ENCODE measurements around the gene PGBD2.
A peak's percentile ranks its signal among the peaks of the same experiment; 100 is the strongest.
"Not testable (repeated sequence)": the region's sequence is repeated elsewhere in the genome, so short reads cannot be mapped to it uniquely, and the experiment has no call there.

PGBD2 gene

GRCh38 chr1:248862998-248863881, 42.8 kb upstream of the PGBD2 start:
- Histone ChIP-seq H3K9ac (ENCODE audit: low read depth in 1 of 2, low read length in 2 of 2) (peak overlapping the region; percentile 47 to 76), H3K9me3 (ENCODE audit: control insufficient read depth in 1 of 2, low read length in 2 of 2) (no peaks in the 10 kb centered on the region), H3K4me1 (ENCODE audit: control insufficient read depth in 1 of 2, insufficient read depth in 2 of 2, low read length in 2 of 2) (peaks cover 22% of the 10 kb centered on the region in 2 donors), H3K4me3 (ENCODE audit: low read depth in 1 of 2, low read length in 2 of 2) (peak overlapping the region; percentile 76 to 89), H3K27ac (ENCODE audit: low read depth, low read length) (peak overlapping the region; percentile 45), H3K36me3 (ENCODE audit: control insufficient read depth in 1 of 2, insufficient read depth in 2 of 2, low read length in 2 of 2) (no peaks in the 10 kb centered on the region), H3K27me3 (ENCODE audit: control insufficient read depth in 1 of 2, insufficient read depth in 2 of 2, low read length in 2 of 2) (no peaks in the 10 kb centered on the region)

GRCh38 chr1:248871837-248872401, 34.1 kb upstream of the PGBD2 start:
- no peaks in the 10 kb centered on the region for H3K9me3 ChIP-seq (ENCODE audit: control insufficient read depth in 1 of 2, low read length in 2 of 2)
- no peak overlapping the region for H3K27ac ChIP-seq (ENCODE audit: low read depth, low read length)
- H3K27me3 ChIP-seq (ENCODE audit: control insufficient read depth in 1 of 2, insufficient read depth in 2 of 2, low read length in 2 of 2), result no peaks in the 10 kb centered on the region
- H3K9ac ChIP-seq (ENCODE audit: low read depth in 1 of 2, low read length in 2 of 2), result no peak overlapping the region
- H3K4me1 ChIP-seq (ENCODE audit: control insufficient read depth in 1 of 2, insufficient read depth in 2 of 2, low read length in 2 of 2), result peaks cover 5% of the 10 kb centered on the region in 2 donors
- no peaks in the 10 kb centered on the region for H3K36me3 ChIP-seq (ENCODE audit: control insufficient read depth in 1 of 2, insufficient read depth in 2 of 2, low read length in 2 of 2)
- no peak overlapping the region for H3K4me3 ChIP-seq (ENCODE audit: low read depth in 1 of 2, low read length in 2 of 2)

- peak overlapping the region; percentile 96 for H3K27ac ChIP-seq (ENCODE audit: low read depth, low read length)
- peak overlapping the region; percentile 96 to 100 for H3K9ac ChIP-seq (ENCODE audit: low read depth in 1 of 2, low read length in 2 of 2)
- H3K4me1 ChIP-seq (ENCODE audit: control insufficient read depth in 1 of 2, insufficient read depth in 2 of 2, low read length in 2 of 2), result peaks cover 5% of the 10 kb centered on the region in 2 donors
- peak overlapping the region; percentile 97 to 98 for H3K4me3 ChIP-seq (ENCODE audit: low read depth in 1 of 2, low read length in 2 of 2)
- H3K36me3 ChIP-seq (ENCODE audit: control insufficient read depth in 1 of 2, insufficient read depth in 2 of 2, low read length in 2 of 2), result no peaks in the 10 kb centered on the region
- no peaks in the 10 kb centered on the region for H3K27me3 ChIP-seq (ENCODE audit: control insufficient read depth in 1 of 2, insufficient read depth in 2 of 2, low read length in 2 of 2)
- no peaks in the 10 kb centered on the region for H3K9me3 ChIP-seq (ENCODE audit: control insufficient read depth in 1 of 2, low read length in 2 of 2)
These were observed 33.2 kb upstream of the PGBD2 start for GRCh38 chr1:248872752-248873408.

GRCh38 chr1:248873409-248873992, 32.5 kb upstream of the PGBD2 start:
- H3K36me3 ChIP-seq (ENCODE audit: control insufficient read depth in 1 of 2, insufficient read depth in 2 of 2, low read length in 2 of 2), result no peaks in the 10 kb centered on the region
- H3K27ac ChIP-seq (ENCODE audit: low read depth, low read length), result peak overlapping the region; percentile 96
- peak overlapping the region; percentile 96 to 100 for H3K9ac ChIP-seq (ENCODE audit: low read depth in 1 of 2, low read length in 2 of 2)
- H3K27me3 ChIP-seq (ENCODE audit: control insufficient read depth in 1 of 2, insufficient read depth in 2 of 2, low read length in 2 of 2), result no peaks in the 10 kb centered on the region
- peaks cover 5% of the 10 kb centered on the region in 2 donors for H3K4me1 ChIP-seq (ENCODE audit: control insufficient read depth in 1 of 2, insufficient read depth in 2 of 2, low read length in 2 of 2)
- H3K9me3 ChIP-seq (ENCODE audit: control insufficient read depth in 1 of 2, low read length in 2 of 2), result no peaks in the 10 kb centered on the region
- H3K4me3 ChIP-seq (ENCODE audit: low read depth in 1 of 2, low read length in 2 of 2), result peak overlapping the region; percentile 97 to 98

- H3K27ac ChIP-seq (ENCODE audit: low read depth, low read length), result peak overlapping the region; percentile 96
- no peaks in the 10 kb centered on the region for H3K27me3 ChIP-seq (ENCODE audit: control insufficient read depth in 1 of 2, insufficient read depth in 2 of 2, low read length in 2 of 2)
- H3K4me1 ChIP-seq (ENCODE audit: control insufficient read depth in 1 of 2, insufficient read depth in 2 of 2, low read length in 2 of 2), result peaks cover 5% of the 10 kb centered on the region in 2 donors
- no peaks in the 10 kb centered on the region for H3K36me3 ChIP-seq (ENCODE audit: control insufficient read depth in 1 of 2, insufficient read depth in 2 of 2, low read length in 2 of 2)
- peak overlapping the region; percentile 97 to 98 for H3K4me3 ChIP-seq (ENCODE audit: low read depth in 1 of 2, low read length in 2 of 2)
- no peaks in the 10 kb centered on the region for H3K9me3 ChIP-seq (ENCODE audit: control insufficient read depth in 1 of 2, low read length in 2 of 2)
- H3K9ac ChIP-seq (ENCODE audit: low read depth in 1 of 2, low read length in 2 of 2), result peak overlapping the region; percentile 96 to 100
These were observed 32.0 kb upstream of the PGBD2 start for GRCh38 chr1:248873993-248874533.

GRCh38 chr1:248881261-248881660, 24.8 kb upstream of the PGBD2 start:
- Histone ChIP-seq H3K27me3 (ENCODE audit: control insufficient read depth in 1 of 2, insufficient read depth in 2 of 2, low read length in 2 of 2) (no peaks in the 10 kb centered on the region), H3K4me3 (ENCODE audit: low read depth in 1 of 2, low read length in 2 of 2) (no peak overlapping the region), H3K9ac (ENCODE audit: low read depth in 1 of 2, low read length in 2 of 2) (no peak overlapping the region), H3K9me3 (ENCODE audit: control insufficient read depth in 1 of 2, low read length in 2 of 2) (no peaks in the 10 kb centered on the region), H3K36me3 (ENCODE audit: control insufficient read depth in 1 of 2, insufficient read depth in 2 of 2, low read length in 2 of 2) (no peaks in the 10 kb centered on the region), H3K4me1 (ENCODE audit: control insufficient read depth in 1 of 2, insufficient read depth in 2 of 2, low read length in 2 of 2) (no peaks in the 10 kb centered on the region), H3K27ac (ENCODE audit: low read depth, low read length) (no peak overlapping the region)

GRCh38 chr1:248882427-248882826, 23.6 kb upstream of the PGBD2 start:
- not testable (repeated sequence) for H3K4me3 ChIP-seq (ENCODE audit: low read depth in 1 of 2, low read length in 2 of 2); H3K9me3 ChIP-seq (ENCODE audit: control insufficient read depth in 1 of 2, low read length in 2 of 2); H3K9ac ChIP-seq (ENCODE audit: low read depth in 1 of 2, low read length in 2 of 2); H3K36me3 ChIP-seq (ENCODE audit: control insufficient read depth in 1 of 2, insufficient read depth in 2 of 2, low read length in 2 of 2); H3K4me1 ChIP-seq (ENCODE audit: control insufficient read depth in 1 of 2, insufficient read depth in 2 of 2, low read length in 2 of 2); H3K27me3 ChIP-seq (ENCODE audit: control insufficient read depth in 1 of 2, insufficient read depth in 2 of 2, low read length in 2 of 2); H3K27ac ChIP-seq (ENCODE audit: low read depth, low read length)

- Histone ChIP-seq H3K27me3 (ENCODE audit: control insufficient read depth in 1 of 2, insufficient read depth in 2 of 2, low read length in 2 of 2) (no peaks in the 10 kb centered on the region), H3K27ac (ENCODE audit: low read depth, low read length) (no peak overlapping the region), H3K4me3 (ENCODE audit: low read depth in 1 of 2, low read length in 2 of 2) (no peak overlapping the region), H3K36me3 (ENCODE audit: control insufficient read depth in 1 of 2, insufficient read depth in 2 of 2, low read length in 2 of 2) (no peaks in the 10 kb centered on the region), H3K4me1 (ENCODE audit: control insufficient read depth in 1 of 2, insufficient read depth in 2 of 2, low read length in 2 of 2) (no peaks in the 10 kb centered on the region), H3K9me3 (ENCODE audit: control insufficient read depth in 1 of 2, low read length in 2 of 2) (no peaks in the 10 kb centered on the region), H3K9ac (ENCODE audit: low read depth in 1 of 2, low read length in 2 of 2) (no peak overlapping the region)
These were observed 21.3 kb upstream of the PGBD2 start for GRCh38 chr1:248884632-248885295.

GRCh38 chr1:248885646-248886045, 20.4 kb upstream of the PGBD2 start:
- H3K36me3 ChIP-seq (ENCODE audit: control insufficient read depth in 1 of 2, insufficient read depth in 2 of 2, low read length in 2 of 2), result no peaks in the 10 kb centered on the region
- no peak overlapping the region for H3K9ac ChIP-seq (ENCODE audit: low read depth in 1 of 2, low read length in 2 of 2)
- H3K4me3 ChIP-seq (ENCODE audit: low read depth in 1 of 2, low read length in 2 of 2), result no peak overlapping the region
- H3K9me3 ChIP-seq (ENCODE audit: control insufficient read depth in 1 of 2, low read length in 2 of 2), result no peaks in the 10 kb centered on the region
- peaks cover 0 to 2% of the 10 kb centered on the region in 2 donors for H3K27me3 ChIP-seq (ENCODE audit: control insufficient read depth in 1 of 2, insufficient read depth in 2 of 2, low read length in 2 of 2)
- H3K27ac ChIP-seq (ENCODE audit: low read depth, low read length), result no peak overlapping the region
- H3K4me1 ChIP-seq (ENCODE audit: control insufficient read depth in 1 of 2, insufficient read depth in 2 of 2, low read length in 2 of 2), result no peaks in the 10 kb centered on the region
